ENCODE measurements around the gene C4orf46.

DNA sequence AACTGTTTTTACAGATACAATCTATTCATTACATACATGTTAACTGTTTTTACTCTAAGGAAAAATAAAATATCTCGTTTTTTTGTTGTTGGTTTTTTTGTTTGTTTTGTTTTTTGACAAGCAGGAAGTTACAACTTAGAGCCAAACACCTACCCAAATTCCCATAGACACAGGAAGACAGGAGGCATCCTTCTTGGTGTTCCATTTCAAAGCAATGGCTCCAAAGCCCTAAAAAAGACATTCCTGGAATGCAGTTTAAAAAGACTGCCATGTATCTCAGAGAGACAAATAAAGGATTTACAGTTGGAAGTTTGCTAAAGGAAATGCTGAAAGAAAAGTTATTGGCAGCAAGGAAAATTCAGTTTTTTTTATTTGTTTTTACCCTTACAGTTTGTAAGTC lies 17.1 kb upstream of the C4orf46 start:
- TF ChIP-seq EP300 (IDR thresholded peaks at IDR 0.05; ENCODE audit: borderline replicate concordance) (no peak), YY1 (IDR thresholded peaks at IDR 0.05; ENCODE audit: low read depth) (no peak), RAD21 (IDR thresholded peaks at IDR 0.05; ENCODE audit: low read depth) (no peak), ZBTB7A (IDR thresholded peaks at IDR 0.05; ENCODE audit: low read depth) (no peak), TCF12 (IDR thresholded peaks at IDR 0.05; ENCODE audit: low read depth) (no peak), NFIC (IDR thresholded peaks at IDR 0.05) (no peak), MAX (IDR thresholded peaks at IDR 0.05) (no peak), TAF1 (IDR thresholded peaks at IDR 0.05; ENCODE audit: low read depth) (no peak), REST (IDR thresholded peaks at IDR 0.05; ENCODE audit: low read depth) (no peak), EGR1 (IDR thresholded peaks at IDR 0.05) (no peak), CREB1 (IDR thresholded peaks at IDR 0.05; ENCODE audit: low read depth) (no peak), FOXM1 (IDR thresholded peaks at IDR 0.05; ENCODE audit: borderline replicate concordance, low read depth) (no peak)
- TF ChIP-seq, protein P1, sequence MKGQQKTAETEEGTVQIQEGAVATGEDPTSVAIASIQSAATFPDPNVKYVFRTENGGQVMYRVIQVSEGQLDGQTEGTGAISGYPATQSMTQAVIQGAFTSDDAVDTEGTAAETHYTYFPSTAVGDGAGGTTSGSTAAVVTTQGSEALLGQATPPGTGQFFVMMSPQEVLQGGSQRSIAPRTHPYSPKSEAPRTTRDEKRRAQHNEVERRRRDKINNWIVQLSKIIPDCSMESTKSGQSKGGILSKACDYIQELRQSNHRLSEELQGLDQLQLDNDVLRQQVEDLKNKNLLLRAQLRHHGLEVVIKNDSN (IDR thresholded peaks at IDR 0.05), result no peak
